NOMO-1 (cell line): ENCODE results near the gene STAT6.
"Not testable (repeated sequence)": the region's sequence is repeated elsewhere in the genome, so short reads cannot be mapped to it uniquely, and the experiment has no call there.

Experiments
- DNase-seq, 2 experiments: peaks; one replicate each; lab custom pipeline; 2025; ENCODE audit not compliant: unreplicated experiment in 2 of 2; lab: John Stamatoyannopoulos, UW

Gene STAT6

DNA sequence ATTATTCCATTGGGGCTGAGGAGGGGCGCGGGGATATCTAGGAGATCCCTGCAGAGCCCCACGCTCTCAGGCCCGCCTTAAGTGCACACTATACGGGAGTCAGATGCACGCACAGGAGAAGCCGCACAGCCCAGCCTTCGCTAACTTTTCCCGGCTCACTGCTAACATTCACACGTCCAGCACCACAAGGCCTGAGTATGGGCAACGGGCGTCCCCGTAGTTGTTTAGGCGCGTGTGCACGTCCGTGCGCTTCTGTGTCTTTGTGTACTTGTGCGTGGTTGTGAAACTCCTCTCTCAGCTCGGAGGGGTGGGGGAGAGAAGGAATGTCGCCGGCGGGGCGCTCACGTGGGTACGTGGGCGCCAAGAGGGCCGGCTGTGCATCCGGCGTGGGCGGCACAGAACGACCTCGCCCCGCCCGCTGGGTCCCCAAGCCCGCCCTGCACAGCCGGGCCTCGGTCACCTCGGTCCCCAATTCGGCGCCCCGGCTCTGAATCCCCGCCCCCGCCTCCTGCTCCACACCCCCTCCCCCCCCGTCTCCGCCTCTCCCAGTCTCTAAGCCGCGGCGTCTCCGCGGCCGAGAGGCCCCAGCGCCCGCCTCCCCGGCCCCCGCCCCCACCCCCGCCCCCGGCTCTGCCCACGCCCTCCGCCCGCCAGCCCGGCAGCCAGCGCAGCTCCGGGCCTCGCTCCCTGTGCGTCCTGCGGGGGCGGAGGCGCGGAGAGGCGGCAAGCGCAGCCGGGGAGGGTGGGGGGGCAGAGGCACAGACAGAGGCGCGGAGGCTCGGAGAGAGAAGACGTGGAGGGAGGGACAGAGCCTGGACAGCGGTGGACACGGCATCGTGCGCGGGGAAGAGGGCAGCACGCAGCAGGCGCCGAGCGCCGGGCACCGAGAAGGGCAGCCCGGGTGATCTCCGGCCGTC, 22.6 kb downstream of the STAT6 start, which contains the start of gene NAB2:
Gene NAB2 (plus strand): TSS at position 761 of the 917 bp plus-strand sequence. CDS start 158 bp downstream, outside the sequence.
- DNase-seq: peak; percentile 96 to 97

DNA sequence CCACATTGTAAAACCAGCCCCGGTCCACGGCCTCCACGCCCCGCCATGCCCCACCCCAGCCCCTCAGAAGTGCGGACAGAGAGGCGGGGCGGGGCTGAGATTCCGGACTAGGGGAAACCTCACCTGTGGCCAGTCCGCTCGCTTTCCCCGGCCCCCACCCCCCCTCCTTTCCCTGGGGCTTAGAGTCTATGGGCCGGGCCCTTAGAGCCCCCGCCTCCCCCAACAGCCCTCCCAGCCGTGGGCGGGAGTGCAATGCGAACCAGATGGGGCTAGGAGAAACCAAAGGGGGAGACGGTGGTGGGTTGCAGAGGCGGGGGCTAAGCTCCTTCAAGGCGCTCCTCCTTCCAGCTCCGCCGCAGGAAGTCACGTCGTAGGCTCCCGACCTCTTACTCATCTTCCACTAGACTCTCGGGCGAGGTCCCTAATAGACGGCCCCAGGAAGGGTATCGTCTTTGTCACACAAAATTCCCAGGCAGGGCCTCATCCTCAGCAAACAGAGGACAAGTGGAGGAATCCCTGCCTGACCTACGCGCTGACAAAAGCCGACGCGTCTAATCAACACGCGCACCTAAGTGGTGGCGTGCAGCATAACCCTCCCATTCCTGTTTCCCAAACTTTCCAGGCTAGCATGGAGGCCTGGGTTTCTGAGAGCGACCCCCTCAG, 23.3 kb downstream of the STAT6 start:
- peak; percentile 41 to 62 for DNase-seq

DNA sequence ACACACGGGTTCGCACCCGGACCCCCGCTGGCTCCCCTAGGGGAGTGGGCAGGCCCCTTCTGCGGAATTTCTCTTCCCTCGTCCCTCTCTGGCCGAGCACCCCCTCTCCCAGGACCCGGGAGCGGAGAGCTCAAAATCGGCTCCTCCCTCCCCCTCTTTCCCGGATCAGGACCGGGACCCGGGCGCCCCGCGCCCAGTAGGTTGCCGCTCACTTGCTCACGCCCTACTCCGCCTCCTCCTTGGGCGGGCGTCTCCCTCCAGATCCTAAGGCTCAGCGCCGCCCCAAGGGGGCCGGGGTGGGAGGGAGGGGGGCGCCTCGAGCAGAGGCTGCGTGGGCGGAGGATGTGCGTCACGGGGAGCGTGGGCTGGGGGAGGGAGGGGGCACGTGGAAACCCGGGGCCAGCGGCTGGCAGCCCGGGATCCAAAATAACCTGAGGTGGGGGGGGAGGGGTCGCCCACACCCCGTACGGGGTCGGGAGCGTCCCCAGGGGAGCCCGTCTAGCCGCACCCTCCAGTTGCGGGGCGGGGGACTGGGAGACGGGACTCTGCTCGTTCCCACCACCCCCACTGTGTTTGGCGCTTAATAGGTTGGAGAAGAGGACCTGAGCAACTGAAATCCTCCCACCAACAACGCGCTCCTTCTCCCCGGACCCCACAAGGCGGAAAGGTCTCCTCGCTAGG, 24.0 kb downstream of the STAT6 start:
- peak; percentile 40 to 50 for DNase-seq

DNA sequence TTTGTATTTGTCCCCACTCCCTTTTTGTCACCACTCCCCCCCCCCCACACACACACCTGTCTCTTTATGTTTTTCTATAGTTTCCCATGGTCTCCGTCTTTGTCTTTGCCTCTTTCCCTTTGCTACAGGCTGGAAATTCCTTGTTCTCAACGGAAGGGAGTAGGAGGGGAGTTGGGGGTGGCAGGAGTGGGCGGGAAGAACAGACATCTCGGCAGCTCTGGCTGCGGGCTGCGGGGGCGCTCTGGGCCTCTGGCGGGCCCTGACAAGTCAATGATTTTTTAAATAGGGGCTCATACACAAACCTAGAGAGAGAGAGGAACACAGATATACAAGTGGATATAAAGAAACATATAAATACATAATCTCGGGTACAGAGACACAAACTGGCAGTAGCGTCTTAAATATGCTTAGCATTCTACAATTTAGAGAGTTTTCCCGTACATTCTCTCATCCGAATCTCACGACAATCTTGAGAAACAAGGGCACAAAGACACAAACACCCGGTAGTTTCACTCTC, 24.6 kb downstream of the STAT6 start:
- peak; percentile 20 to 34 for DNase-seq

DNA sequence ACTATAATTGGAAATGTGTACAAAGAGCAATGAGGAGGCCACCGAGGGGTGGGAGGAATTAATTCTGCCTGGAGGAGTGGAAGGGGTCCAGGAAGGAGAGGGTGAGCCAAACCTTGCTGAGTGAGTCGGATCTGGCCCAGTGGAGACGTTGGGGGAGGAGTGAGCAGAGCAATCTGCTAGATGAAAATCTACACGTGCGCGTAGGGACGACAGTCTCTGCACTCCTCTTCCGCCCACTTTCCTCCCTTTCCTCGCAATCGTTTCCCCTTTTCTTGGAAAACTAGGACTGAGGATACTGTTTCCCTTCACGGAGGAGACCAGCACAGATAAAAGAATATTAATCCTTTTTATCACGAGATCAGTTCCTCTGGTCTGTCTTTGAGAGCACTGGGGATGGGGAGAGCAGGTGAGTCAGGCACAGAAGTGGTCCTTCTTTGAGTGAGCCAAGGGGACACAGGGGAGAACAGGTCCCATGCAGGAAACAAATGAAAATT, 25.1 kb downstream of the STAT6 start:
- no peak for DNase-seq

DNA sequence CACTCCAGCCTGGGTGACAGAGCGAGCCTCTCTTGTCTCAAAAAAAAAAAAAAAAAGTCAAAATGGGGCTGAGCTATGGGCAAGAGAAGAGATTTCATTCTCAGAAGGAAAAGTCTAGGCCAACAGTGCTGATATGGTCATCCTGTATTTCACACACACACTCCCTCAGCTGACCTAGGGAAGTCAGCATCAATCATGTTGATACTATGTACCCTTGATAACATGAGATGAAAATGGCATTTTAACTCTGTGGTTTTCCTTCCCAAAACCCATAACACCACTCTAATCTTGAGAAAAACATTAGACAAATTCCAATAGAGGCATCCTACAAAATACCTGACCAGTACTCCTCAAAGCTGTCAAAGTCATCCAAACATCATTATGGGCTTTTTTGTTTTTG, 30.3 kb downstream of the STAT6 start:
- DNase-seq: no peak

DNA sequence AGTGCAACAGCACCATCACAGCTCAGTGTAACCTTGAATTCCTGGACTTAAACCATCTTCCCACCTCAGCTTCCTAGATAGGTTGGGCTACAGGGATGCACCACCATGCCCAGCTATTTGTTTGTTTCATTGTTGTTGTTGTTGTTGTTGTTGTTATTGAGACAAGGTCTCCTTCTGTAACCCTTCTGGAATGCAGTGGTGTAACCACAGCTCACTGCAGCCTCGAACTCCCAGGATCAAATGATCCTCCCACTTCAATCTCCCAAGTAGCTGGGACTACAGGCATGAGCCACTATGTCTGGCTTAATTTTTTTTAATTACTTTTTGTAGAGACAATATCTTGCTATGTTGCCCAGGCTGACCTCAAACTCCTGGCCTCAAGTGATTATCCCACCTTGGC, 31.3 kb downstream of the STAT6 start:
- no peak for DNase-seq

DNA sequence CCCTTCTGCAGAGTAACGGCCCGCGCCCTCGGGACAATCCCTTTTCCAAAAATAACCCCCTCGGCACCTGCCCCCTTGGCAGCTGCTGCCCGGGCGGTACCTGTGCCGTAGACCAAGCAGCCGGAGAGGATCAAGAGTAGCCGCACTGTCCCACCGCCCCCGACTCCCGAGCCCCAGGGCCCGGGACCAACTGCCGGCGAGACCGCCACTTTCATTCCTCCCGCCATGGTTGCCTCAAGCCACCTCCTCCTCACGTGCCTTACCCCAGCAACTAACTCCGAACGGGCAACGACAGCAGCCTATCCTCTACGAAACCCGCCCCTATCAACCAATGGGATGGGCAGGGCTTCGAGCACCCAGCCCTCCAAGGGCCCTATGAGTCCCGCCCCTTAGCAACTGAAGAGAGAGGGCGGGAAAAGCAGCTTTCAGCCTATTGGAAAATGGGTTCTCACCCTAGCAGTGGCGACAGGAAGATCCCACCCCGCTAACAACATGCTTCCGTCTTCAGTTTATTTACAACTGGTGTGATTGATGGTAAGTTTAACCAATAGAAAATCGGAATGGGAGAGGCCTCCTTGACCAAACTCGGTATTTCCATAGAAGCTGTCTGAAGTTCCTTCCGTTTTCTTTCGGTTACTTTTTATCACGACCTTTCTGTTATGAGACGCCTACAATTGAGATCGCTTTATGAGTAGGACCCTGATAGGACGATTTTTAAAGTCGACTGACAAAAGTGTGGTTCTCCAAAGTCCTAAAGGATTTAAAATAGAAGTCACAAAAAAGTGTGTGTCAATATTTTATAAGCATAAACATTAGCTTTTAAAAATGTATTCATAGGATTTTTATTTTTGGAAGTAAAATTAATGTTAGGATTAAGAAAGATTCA, 32.4 kb downstream of the STAT6 start, which contains the start of gene NEMP1:
Gene NEMP1 (minus strand): TSS at position 273 of the 886 bp plus-strand sequence. CDS start 46 bp downstream, at position 227.
- DNase-seq: peak; percentile 100

DNA sequence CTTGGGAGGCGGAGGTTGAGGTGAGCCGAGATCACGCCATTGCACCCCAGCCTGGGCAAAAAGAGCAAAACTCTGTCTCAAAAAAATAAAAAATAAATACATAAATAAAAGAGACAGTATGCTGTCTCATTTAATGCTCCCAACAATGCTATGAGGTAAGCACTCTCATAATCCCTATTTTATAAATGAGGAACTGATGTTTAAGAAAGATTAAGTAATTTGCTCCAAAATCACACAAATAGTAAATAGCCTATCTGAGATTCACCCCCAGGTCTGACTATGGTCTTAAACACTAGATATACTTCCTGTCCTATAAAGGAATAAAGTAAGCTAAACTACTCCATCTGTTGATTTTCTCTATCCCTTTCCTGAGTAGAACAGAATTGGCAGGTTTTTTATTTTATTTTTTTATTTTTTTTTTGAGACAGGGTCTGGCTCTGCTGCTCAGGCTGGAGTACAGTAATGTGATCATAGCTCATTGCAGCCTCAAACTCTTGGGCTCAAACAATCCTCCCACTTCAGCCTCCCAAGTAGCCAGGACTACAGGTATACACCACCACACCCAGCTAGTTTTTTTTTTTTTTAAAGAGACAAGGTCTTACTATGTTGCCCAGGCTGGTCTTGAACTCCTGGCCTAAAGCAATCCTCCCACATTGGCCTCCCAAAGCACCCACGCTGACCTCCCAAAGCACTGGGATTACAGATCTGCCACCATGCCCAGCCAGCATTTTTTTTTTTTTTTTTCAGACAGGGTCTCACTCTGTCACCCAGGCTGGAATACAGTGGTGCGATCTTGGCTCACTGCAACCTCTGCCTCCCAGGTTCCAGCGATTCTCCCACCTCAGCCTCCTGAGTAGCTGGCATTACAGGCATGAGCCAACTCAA, 37.4 kb downstream of the STAT6 start:
- not testable (repeated sequence) for DNase-seq

DNA sequence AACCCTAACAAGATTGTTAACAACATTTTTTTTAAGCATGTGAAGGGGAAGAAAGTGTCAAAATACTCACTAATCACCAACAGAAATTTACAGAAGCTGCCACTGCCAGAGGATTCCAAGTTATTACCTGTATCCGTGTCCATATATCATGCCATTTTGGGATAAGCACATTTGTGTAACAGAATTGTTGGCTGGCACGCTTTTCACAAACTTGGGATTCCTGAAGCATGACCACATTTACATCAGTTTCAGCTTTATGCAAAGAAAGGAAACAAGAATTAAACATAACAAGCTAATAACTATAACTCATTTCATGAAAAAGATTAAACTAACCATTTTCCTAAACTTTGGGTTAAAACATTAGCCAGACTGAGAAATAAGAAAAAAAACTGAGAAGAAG, 38.5 kb downstream of the STAT6 start:
- DNase-seq: no peak

DNA sequence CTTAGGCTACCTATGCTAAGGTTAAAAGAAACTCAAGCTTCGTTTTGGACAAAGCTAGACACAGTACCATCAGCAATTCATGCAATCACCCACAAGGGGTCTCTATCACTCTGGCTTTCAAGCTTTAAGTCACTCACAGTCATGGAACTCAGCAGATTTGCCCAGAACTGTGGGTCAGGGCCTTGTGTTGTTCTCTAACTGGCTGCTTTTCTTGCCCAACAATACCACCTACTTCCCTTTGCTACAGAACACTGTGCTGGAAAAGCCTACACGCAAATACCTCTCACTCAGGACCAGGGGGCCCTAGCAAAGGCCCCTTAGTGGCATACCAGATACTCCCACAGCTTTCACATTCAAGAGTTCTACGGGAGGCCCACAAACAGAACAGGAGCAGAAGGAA, 41.6 kb downstream of the STAT6 start:
- peak; percentile 86 to 93 for DNase-seq

DNA sequence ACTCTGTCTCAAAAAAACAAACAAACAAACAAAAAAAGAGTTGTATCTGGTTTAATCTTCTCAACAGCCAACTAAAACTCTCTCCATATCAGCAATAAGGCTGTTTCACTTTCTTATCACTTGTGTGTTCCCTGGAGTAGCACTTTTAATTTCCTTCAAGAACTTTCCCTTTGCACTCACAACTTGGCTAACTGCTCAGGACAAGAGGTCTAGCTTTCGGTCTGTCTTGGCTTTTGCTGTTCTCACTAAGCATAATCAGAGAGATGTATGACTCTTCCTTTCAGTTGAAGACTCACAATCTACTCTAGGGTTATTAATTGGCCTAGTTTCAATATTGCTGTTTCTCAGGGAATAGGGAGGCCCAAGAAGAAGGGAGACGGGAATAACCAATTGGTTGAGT, 44.9 kb downstream of the STAT6 start:
- no peak for DNase-seq

DNA sequence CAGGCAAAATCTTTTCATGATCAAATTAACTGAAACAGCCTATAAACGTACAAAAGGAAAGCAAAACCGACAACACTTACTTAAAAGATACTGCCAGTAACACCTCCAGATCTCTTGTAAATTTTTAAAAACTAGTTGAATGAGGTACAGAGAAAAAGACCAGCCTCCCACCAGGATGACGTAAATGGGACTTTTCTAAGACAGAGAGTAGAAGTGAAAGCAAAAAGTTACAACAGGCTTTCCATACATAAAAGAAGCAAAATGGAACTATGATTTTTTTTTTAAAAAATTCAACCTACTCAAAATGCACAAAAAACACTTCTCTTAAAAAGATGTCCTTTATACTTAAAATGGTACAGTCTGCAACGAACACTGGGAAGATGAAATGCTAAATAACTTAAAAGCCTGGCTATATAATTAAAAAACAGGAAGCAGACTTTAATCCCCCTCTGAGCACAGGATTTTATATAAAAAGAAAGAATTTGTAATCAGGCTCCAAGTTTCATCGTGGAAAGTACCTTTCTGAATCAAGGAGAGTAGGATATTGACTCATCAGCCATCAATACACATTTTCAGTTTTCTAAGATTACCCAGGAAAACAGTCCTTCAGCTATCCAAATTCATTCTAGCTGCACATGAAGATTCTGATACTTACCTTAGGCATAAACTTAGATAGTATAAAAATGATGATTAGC, 47.0 kb downstream of the STAT6 start:
- DNase-seq: peak; percentile 31 to 68

DNA sequence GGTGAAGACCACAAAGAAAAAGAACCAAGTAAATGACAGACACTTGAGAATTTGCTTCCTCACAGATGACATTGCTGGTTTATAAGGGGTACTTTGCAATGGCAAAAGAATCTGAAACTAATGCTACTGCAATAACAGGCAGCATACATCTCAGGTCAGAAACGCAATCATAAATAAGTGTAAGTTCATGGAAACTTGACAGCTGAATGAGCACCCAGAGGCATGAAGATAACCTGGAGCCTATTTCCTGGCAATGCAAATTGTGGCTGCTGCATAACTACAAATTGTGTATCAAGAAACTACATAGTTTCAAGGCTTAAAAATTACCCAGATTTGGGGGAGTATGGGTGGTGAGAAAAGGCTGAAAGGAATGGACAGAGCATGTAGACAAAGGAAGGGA, 52.7 kb downstream of the STAT6 start:
- DNase-seq: no peak

DNA sequence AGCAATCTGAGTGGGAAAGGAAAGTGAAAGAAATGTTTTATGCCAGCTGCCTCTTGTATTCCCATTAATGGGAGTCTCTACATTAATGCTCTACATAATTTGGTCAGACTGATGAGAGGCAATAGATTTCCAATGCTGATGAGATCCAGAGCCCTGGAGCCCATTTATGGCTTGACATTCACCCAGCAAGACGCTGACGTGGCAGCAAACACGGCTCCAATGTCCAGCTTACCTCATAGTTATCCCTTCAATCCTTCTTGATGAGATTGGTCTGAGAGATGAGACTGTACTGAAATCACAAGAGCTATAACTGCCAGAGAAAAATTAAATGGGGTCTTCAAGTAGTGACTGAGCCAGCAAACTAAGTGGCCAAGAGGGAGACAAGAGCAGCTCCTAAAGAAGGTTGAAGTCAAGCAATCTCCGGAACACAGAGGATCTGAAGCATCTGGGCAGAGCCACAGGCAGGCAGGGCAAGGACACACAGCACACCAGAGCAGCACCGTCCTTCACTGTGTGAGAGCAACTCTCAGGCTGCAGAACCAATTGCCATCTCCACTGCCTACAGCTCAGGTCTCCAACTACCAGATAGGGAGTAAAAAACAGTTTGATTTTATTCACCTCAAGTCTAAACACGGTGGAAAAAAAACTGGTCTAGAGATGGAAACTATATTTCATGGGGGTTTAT, 54.0 kb downstream of the STAT6 start:
- no peak for DNase-seq

DNA sequence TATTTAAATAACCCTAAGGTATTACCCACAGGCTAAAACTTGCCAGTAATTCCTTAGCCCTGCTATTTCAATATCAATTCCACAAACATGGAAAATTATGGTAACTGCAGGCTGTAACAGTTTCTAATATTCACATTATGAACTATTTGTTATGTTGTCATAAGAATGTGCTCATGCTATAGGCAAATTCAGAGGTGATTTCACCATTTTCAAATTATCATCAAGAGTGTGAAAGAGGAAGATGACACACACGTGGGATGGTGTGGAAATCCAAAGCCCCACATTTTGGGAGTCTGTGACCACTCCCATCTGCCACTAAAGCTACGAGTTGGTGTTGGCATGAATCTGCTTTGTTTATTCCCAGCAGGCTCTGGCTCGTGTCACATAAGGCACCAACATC, 55.3 kb downstream of the STAT6 start:
- peak; percentile 53 to 82 for DNase-seq

DNA sequence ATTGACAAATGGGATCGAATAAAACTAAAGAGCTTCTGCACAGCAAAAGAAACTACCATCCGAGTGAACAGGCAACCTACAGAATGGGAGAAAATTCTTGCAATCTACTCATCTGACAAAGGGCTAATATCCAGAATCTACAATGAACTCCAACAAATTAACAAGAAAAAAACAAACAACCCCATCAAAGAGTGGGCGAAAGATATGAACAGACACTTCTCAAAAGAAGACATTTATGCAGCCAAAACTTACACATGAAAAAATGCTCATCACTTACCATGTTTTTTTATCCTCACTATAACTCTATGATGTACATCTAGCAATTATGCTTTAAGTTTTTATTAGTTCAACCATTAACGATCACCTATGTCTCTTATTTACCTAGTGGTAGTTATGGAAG, 57.3 kb downstream of the STAT6 start:
- not testable (repeated sequence) for DNase-seq

DNA sequence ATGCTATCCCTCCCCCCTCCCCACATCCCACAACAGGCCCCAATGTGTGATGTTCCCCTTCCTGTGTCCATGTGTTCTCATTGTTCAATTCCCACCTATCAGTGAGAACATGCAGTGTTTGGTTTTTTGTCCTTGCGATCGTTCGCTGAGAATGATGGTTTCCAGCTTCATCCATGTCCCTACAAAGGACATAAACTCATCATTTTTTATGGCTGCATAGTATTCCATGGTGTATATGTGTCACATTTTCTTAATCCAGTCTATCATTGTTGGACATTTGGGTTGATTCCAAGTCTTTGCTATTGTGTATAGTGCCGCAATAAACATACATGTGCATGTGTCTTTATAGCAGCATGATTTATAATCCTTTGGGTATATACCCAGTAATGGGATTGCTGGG, 58.0 kb downstream of the STAT6 start:
- DNase-seq: not testable (repeated sequence)
